NCI-H2107 treated with DMSO at 0.1 percent for 48 hours (cell line): ENCODE results near the gene UMPS.

Source experiments
- DNase-seq: peaks from one replicate; lab custom pipeline; 2025; ENCODE audit not compliant: unreplicated experiment; lab: John Stamatoyannopoulos, UW

UMPS gene

GRCh38 chr3:124730129-124730940 is at the start of gene UMPS:
Gene UMPS (plus strand): TSS chr3:124730452. CDS start chr3:124730472, 20 bp downstream.
- peak; percentile 81 for DNase-seq

DNA sequence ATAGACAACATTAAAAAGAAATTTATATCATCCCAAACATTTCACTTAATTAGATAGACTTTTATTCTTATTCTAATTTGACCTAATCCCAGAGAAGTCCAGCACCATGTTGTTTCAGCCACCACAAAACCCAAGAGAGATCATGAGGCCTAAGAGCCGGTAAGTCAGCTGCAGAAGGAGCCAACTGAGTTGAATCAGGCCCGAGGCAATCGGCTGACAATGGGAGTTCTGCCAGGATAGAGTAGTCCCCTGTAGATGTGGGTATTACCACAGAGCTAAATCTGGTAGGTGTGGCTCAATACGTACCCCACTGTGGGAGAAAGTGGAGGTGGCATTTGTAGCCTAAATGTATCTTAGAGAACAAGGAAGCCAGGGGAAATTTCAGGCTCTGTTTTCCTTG is 49.7 kb upstream of the UMPS start:
- no peak for DNase-seq

DNA sequence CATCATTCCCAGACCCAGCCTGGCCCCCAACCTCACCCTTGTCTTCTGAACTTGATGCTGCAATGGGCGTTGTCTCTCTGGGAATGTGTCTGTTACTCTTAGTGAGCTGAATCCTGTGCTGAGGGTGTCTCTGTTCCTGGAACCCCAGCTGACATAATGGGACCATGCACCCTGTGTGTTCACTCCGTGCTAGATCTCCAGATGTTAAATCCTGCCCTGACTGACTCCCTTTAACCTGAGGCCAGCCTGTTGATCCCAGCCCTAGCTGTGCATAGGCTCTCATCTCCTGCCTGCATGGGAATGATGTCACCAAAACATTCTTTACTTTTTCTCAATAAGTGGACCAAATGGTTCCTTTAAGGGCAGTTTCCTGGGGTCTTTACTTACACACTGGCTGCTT is 48.0 kb upstream of the UMPS start:
- DNase-seq: no peak

DNA sequence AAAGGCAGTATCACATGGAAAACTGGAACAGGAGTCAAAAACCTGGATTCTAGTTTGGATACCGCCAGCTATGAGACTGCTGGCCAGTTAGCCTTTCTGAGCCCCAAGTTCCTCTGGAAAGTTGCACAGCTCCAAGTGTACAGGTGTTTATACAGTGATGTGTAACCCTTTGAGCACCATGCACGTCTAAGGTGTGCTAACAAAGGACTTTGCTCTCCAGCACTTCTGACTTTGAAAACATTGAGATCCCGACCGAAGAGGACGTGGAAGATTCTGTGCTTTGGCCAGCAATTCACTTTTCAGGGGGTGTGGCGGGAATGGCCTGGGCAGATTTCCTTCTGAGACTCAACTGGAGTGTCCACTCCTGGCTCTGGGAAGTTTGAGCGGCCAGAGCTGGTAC is 45.8 kb upstream of the UMPS start:
- no peak for DNase-seq

GRCh38 chr3:124685067-124685466 is 45.2 kb upstream of the UMPS start:
- DNase-seq: no peak

- no peak for DNase-seq
Observed at GRCh38 chr3:124685481-124685880, 44.8 kb upstream of the UMPS start.

DNA sequence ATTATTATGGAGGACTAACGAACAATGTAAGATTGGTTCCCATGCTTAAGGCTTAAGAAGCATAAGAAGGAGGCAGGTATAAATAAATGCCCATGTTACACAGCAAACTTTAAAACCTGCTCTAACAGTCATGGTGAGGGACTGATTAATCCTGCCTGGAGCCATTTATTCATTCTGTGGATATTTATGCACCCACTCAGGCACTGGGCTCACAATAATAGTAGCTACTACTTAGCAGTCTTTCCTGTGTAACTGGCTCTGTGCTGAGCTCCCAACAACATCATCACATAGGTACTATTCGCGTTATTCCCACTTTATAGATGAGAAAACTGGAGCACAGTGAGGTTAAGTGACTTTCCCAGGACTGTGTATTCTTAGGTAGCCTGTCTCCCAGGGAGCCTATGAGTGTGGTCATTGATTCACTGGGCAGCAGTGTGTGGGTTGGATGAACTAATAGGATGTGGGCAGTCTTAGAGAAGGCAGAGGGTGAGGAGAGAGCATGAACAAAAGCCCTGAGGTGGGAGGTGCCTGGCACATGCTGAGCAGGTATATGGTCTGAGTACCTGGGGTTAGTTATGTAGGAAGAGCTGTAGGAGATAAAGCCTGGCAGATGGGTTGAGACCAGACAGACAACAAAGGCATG is 44.1 kb upstream of the UMPS start:
- DNase-seq: no peak

DNA sequence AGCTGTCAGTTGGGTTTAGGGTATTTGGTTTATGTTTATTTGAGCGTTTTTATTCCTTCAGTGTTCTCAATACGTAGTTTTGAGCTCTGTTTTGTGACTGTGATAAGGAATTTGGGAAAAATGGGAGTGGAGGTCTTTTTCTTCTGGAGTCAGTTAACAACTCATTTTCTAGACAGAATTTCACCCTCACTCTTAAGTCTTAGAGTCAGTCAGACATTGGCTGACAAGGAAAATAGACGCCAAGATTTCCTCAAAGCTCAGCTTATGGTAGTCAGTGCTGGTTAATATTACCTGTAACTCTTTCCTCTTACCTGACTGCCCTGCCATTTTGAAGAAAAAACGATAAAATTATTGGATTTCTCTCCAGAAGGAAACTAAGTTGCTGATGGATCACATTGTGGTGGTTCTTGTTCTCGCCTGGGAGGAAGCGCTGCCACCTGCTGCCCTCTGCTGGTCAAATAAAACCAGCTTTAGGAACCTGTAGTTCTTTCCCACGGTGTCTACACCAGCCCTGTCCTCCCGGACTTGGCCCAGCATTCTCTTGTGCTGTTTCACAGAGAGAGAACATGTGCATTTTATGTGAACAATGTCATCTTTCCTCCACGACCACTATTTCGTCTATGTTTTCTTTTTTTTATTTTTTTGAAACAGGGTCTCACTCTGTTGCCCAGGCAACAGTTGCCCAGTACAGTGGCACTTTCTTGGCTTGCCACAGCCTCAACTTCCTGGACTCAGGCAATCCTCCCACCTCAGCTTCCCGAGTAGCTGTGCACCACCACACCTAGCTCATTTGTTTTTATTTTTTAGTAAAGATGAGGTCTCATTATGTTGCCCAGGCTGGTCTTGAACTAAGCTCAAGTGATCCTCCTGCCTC is 41.4 kb upstream of the UMPS start:
- peak; percentile 76 for DNase-seq

- DNase-seq: no peak
Observed at GRCh38 chr3:124691599-124691998, 38.7 kb upstream of the UMPS start.

- no peak for DNase-seq
Observed at GRCh38 chr3:124694486-124694885, 35.8 kb upstream of the UMPS start.

GRCh38 chr3:124695369-124695768 is 34.9 kb upstream of the UMPS start:
- no peak for DNase-seq

- no peak for DNase-seq
Observed at GRCh38 chr3:124696006-124696405, 34.2 kb upstream of the UMPS start.

- no peak for DNase-seq
Observed at GRCh38 chr3:124697302-124697701, 33.0 kb upstream of the UMPS start.

DNA sequence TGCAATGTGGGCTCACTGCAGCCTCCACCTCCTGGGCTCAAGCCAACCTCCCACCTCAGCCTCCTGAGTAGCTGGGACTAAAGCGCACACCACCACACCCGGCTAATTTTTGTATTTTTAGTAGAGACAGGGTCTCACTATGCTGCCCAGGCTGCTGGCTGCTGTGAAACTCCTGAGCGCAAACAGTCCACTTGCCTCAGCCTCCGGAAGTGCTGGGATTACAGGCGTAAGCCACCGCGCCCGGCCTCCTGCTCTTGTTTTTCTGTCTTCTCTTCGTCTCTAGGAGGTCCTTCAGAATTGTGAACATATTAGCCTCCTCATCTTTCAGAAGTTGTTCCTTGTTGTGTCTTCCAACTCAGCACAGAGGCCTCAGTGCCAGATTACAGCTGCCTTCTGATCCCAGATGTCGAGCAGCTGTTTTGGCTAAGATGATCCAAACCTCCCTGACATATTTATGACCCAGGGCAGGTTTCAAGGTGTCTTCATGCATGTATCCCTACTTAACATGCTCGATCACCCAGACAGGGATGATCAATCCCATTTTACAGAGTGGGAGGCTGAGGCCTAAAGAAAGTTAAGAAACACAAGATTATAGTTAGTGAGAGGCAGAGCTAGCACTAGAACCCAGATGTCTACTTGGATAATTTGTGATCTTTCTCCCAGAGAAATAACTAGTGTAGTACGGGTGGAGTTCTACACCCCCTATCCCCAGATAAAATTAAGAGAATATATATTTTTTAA is 32.1 kb upstream of the UMPS start:
- DNase-seq: no peak

GRCh38 chr3:124699051-124699450 is 31.2 kb upstream of the UMPS start:
- DNase-seq: no peak

DNA sequence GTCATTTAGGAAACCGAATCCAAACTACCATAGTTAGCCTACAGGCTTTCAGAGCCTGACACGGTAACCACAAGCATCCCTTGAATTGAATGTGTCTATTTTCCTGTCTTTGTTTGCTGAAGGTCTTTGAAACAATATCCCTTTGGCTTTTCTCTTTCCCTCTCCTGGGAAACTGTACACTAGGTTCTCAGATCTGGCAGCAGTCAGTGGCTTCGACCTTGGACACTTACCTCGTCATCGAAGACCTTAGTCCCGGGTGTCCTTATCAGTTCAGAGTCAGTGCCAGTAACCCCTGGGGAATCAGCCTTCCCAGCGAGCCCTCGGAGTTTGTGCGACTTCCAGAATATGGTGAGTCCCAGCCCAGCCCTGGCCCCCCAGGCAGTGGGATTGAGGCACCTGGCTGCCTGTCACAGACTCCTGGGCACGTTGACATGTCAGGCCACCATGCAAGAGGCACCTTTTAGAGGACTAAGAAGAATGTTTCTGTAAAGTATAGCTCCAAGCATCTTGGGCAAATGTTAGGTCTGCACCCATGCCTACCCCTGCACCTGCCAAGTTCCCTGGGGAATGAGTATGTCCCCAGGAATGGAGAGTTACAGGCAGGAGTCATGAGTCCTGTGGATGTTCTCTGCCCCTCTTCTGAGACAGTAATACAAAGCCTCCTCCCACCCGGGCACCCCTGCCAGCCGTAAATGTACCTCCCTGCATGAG is 30.4 kb upstream of the UMPS start:
- DNase-seq: peak; percentile 96

DNA sequence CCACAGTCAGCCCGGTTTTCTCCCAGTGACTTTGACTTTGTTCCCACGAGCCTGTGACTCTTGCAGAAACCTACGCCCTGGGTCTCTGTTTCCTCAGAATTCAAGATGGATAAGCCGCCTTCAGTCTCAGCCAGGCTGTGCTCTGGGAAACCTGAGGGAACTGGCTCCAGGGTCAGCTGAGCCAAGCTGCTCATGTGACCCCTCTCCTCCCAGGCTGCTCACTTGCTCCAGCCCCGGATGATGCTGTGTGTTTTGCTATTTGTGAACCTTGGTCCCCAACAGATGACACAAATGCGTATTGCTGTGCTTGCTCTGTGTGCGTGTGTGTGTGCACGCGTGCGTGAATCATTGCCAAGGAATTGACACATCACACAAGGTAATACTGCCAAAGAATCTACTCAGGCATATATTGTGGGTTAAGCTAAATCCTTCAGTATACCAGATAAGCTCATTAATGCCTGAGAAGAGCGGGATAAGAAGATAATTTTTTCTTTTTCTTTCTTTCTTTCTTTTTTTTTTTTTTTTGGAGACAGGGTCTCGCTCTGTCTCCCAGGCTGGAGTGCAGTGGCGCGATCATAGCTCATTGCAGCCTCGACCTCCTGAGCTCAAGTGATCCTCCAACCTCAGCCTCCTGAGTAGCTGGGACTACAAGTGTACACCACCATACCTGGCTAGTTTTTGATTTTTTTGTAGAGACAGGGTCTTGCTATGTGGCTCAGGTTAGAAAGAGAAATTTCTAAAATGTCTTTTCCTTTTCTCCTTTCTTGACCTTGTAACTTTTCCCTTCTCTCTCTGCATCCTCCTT is 29.2 kb upstream of the UMPS start:
- DNase-seq: no peak

GRCh38 chr3:124701687-124702086 is 28.6 kb upstream of the UMPS start:
- no peak for DNase-seq

- DNase-seq: no peak
Observed at GRCh38 chr3:124702950-124703349, 27.3 kb upstream of the UMPS start.

GRCh38 chr3:124705552-124705951 is 24.7 kb upstream of the UMPS start:
- no peak for DNase-seq
